Muscle layer of colon (tissue), 2 donors: Measurements from ENCODE around the gene ZNF839.
"Not testable (repeated sequence)": the region's sequence is repeated elsewhere in the genome, so short reads cannot be mapped to it uniquely, and the experiment has no call there.

Source experiments
- H3K27ac ChIP-seq: one replicate; pipeline ENCODE4 v1.7.0; 2013; ENCODE audit warnings: low read depth, mild to moderate bottlenecking, low read length, moderate library complexity
- H3K27me3 ChIP-seq, 2 donors: one replicate each; pipeline ENCODE4 v1.7.0; 2013; ENCODE audit warnings: low read length in 2 of 2, mild to moderate bottlenecking in 2 of 2; ENCODE audit not compliant: insufficient read depth in 2 of 2, control insufficient read depth in 1 of 2
- H3K36me3 ChIP-seq: one replicate; pipeline ENCODE4 v1.7.0; 2013; ENCODE audit warnings: mild to moderate bottlenecking, low read length; ENCODE audit not compliant: insufficient read depth
- H3K4me1 ChIP-seq: one replicate; pipeline ENCODE4 v1.7.0; 2013; ENCODE audit warnings: mild to moderate bottlenecking, low read length; ENCODE audit not compliant: insufficient read depth
- H3K4me3 ChIP-seq, 2 donors: one replicate each; pipeline ENCODE4 v1.7.0; 2013; ENCODE audit warnings: low read length in 2 of 2, low read depth in 1 of 2, mild to moderate bottlenecking in 1 of 2, moderate library complexity in 1 of 2
- H3K9ac ChIP-seq: one replicate; pipeline ENCODE4 v1.7.0; 2013; ENCODE audit warnings: low read length
- H3K9me3 ChIP-seq: one replicate; pipeline ENCODE4 v1.7.0; 2013; ENCODE audit warnings: mild to moderate bottlenecking, low read length
- donor health status: abdominal sarcoma.
- donor health status: Adenocarcinoma of cecum.

ZNF839 gene

DNA sequence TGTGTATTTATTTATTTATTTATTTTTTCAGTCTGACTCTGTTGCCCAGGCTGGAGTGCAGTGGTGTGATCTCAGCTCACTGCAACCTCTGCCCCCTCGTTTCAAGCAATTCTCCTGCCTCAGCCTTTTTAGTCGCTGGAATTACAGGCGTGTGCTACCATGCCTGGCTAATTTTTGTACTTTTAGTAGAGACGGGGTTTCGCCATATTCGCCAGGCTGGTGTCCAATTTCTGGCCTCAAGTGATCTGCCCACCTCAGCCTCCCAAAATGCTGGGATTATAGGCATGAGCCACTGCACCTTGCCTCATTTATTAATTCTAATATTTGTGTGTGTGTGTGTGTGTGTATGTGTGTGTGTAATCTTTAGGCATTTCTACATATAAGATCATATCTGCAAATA lies 9.8 kb downstream of the ZNF839 start:
- H3K27me3 ChIP-seq, H3K36me3 ChIP-seq, H3K4me1 ChIP-seq, H3K4me3 ChIP-seq, H3K9ac ChIP-seq, H3K9me3 ChIP-seq, H3K27ac ChIP-seq: not testable (repeated sequence)

DNA sequence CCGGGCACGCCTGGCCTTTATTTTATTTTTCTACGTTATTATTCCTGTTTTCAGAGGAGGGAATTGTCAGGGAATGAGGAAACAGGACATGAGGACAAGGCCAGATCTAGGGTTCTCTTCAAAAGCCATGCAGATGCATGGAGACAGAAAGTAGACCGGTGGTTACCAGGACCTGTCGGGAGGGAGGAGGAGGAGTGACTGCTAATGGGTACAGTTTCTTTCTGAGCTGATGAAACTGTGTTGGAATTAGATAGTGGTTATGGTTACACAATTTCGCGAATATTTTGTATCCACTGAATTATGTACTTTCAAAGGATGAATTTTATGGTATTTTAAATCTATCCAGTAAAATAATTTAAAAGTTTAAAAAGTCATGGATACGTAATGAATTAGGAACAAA lies 11.3 kb downstream of the ZNF839 start:
- Histone ChIP-seq H3K9me3 (no peaks in the 10 kb centered on the region), H3K36me3 (peaks cover 14% of the 10 kb centered on the region)

DNA sequence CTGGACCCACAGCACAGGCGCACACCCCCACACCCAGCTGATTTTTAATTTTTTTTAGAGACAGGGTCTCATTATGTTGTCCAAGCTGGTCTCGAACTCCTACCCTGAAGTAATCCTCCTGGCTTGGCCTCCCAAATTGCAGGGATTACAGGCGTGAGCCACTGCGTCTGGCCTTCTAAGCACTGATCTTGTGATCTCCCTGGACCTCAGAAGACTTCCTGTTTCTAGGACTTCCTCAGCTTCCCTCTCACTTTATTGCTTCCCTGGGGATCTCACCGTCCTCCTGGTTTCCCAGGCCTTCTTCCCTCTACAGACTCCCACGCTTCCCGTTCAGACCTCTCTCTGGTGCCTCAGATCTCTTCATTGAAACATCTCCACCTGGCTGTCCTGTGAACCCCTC lies 13.8 kb downstream of the ZNF839 start:
- Histone ChIP-seq H3K9ac (no peak overlapping the region), H3K4me1 (no peaks in the 10 kb centered on the region), H3K4me3 (no peak overlapping the region), H3K27me3 (no peaks in the 10 kb centered on the region), H3K27ac (no peak overlapping the region), H3K9me3 (no peaks in the 10 kb centered on the region), H3K36me3 (peaks cover 30% of the 10 kb centered on the region)

More for the DNA sequence above, 11.3 kb downstream of the ZNF839 start:
- no peak overlapping the region for H3K27ac ChIP-seq
- H3K4me1 ChIP-seq: no peaks in the 10 kb centered on the region
- H3K27me3 ChIP-seq: no peaks in the 10 kb centered on the region
- H3K4me3 ChIP-seq: no peak overlapping the region
- H3K9ac ChIP-seq: no peak overlapping the region

DNA sequence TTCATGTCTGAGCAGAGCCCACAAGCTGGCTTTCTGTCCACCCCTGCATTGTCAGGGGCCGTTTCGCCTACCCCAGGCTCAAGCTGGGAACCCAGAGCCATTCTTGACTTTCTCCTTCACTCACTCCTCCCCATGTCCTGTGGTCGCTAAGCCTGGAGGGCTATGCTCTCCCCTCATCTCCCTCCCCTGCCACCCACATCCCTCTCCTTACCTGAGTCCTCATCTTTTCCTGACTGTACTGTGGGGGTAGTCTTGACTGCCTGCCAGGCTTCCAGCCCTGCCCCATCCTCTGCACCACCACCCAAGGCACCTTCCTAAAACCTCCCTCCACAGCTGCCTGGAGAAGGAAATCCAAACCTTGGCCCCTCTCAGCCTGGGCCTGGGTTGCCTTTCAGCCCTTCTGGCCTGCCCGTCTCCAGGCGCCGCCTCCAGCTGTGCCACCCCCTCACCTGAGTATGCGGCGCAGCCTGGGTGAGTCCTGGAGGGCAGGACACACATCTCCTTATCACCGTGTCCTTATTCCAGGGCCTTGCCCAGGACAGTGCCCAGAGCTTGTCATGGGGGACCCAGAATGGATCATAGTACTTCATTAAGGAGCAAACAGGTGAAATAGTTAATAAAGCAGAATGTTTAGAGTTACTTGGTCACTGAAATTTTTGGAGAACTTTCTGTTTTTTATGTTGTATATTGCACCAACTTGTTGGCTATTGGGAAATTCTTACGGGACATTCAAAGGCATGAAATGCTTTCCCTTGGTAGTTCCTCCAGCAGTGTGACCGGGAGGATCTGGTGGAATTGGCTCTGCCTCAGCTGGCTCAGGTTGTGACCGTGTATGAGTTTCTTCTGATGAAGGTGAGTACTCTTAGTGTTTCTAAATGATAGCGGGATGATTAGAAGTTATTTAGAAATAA lies 14.5 kb downstream of the ZNF839 start:
- Histone ChIP-seq H3K9ac (no peak overlapping the region), H3K27ac (no peak overlapping the region), H3K27me3 (no peaks in the 10 kb centered on the region), H3K4me1 (no peaks in the 10 kb centered on the region), H3K36me3 (peaks cover 34% of the 10 kb centered on the region), H3K9me3 (no peaks in the 10 kb centered on the region), H3K4me3 (no peak overlapping the region)

DNA sequence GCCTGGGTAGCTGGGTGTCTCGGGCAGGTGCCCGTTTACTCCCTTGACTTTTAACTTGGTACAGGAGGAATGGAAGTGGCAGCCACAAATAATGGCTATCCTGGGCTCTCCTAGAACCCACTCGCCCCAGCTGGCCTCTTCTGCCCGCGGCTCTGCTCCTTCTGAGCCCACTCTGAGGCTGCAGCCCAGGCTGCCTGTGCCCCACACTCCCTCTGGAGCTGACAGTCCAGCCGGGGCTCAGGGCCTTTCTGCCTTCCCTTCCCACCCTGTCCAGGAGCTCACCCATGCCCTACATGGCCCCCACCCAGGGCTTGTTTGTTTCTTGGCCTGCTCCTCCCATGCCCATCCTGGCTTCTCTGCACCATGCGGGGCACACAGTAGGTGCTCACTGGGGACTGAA lies 15.6 kb downstream of the ZNF839 start:
- H3K36me3 ChIP-seq: peaks cover 37% of the 10 kb centered on the region
- no peaks in the 10 kb centered on the region for H3K4me1 ChIP-seq
- no peaks in the 10 kb centered on the region for H3K9me3 ChIP-seq
- H3K9ac ChIP-seq: no peak overlapping the region
- no peak overlapping the region for H3K4me3 ChIP-seq
- no peak overlapping the region for H3K27ac ChIP-seq
- no peaks in the 10 kb centered on the region for H3K27me3 ChIP-seq

DNA sequence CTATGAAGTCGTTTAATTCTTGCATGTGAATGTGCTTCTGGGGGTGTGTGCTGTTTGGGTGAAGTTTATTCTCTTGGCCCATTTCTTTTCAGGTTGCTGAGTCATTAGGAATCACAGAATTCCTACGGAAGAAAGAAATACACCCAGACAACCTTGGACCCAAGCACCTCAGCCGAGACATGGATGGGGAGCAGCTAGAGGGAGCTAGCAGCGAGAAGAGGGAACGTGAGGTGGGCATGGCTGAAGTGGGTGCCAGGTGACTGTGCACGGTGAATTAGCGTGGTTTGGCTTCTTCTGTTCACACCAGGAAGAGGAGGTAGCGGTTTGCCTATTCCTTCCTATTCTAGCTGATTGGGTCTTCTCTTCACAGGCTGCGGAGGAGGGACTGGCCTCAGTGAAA lies 19.2 kb downstream of the ZNF839 start:
- no peak overlapping the region for H3K9ac ChIP-seq
- no peaks in the 10 kb centered on the region for H3K9me3 ChIP-seq
- no peaks in the 10 kb centered on the region for H3K4me1 ChIP-seq
- H3K36me3 ChIP-seq: peaks cover 42% of the 10 kb centered on the region
- H3K27ac ChIP-seq: no peak overlapping the region
- H3K27me3 ChIP-seq: no peaks in the 10 kb centered on the region
- H3K4me3 ChIP-seq: no peak overlapping the region

DNA sequence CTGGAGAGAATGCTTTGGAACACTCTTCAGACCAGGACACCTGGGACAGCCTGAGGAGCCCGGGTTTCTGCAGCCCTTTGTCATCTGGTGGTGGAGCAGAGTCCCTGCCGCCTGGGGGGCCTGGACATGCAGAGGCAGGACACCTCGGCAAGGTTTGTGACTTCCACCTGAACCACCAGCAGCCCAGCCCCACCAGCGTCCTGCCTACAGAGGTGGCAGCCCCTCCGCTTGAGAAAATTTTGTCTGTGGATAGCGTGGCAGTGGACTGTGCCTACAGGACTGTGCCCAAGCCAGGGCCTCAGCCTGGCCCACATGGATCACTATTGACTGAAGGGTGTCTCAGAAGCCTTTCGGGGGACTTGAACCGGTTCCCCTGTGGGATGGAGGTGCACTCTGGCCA lies 22.0 kb downstream of the ZNF839 start:
- Histone ChIP-seq H3K4me3 (no peak overlapping the region), H3K27ac (no peak overlapping the region), H3K9me3 (no peaks in the 10 kb centered on the region), H3K4me1 (no peaks in the 10 kb centered on the region), H3K9ac (no peak overlapping the region), H3K27me3 (no peaks in the 10 kb centered on the region), H3K36me3 (peaks cover 45% of the 10 kb centered on the region)

DNA sequence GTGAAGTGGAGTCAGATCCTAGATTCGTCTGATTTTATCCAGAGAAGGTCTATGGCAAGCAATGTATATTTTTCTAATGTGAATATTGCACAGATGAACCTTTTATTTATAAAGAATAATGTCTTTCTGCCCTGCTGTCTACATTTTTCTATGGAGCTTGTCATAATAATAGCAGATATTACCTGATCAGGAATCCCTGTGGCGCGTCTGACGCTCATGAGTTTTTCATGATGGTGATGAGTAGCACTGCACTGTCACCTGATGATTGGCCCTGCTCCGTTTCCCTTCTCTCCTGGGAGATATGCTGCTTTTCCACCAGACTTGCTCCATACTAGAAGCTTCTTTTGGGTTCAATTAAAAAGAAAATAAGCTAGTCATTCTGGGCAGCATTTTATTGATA lies 22.7 kb downstream of the ZNF839 start:
- Histone ChIP-seq H3K27me3 (no peaks in the 10 kb centered on the region), H3K9me3 (no peaks in the 10 kb centered on the region), H3K27ac (no peak overlapping the region), H3K9ac (no peak overlapping the region), H3K4me1 (no peaks in the 10 kb centered on the region), H3K4me3 (no peak overlapping the region), H3K36me3 (peaks cover 48% of the 10 kb centered on the region)

DNA sequence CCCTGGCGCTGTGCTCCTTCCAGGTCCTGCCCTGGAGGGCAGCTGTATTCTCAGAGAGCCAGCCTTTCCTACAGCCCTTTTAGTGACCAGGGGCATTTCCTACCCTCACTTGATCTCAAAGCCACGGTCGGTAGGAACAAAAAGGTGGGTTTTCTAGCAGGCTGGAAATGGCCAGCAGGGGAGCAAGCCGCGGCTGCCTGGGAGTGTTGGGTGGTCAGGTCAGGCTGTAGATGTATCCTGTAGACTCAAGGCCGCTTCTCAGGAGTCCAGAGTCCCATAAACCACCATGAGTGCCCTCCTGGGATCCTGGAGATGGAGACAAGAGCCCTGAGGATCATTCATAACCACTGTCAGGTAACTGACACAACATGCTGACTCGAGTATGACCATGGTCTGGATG lies 24.5 kb downstream of the ZNF839 start:
- Histone ChIP-seq H3K27ac (no peak overlapping the region), H3K36me3 (peaks cover 50% of the 10 kb centered on the region), H3K4me1 (no peaks in the 10 kb centered on the region), H3K9ac (no peak overlapping the region), H3K4me3 (no peak overlapping the region), H3K9me3 (no peaks in the 10 kb centered on the region), H3K27me3 (no peaks in the 10 kb centered on the region)

DNA sequence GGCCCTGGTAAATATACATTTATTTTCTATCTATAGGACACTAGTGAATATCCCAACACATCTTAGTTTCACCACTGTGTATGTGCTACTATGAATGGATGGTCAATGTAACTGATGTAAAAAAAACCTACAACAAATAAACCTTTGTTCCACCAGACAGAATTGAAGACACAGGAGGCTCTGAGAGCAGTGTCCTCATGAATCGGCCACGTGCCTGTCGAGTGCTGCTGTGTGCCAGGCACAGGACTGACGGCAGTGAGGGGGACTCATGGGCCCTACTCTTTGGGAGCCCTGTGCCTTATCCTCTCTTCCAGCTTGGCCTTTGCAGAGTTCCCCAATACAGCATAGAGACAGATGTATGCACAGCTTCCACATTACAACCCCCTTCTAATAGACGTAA lies 24.9 kb downstream of the ZNF839 start:
- Histone ChIP-seq H3K4me1 (no peaks in the 10 kb centered on the region), H3K27me3 (no peaks in the 10 kb centered on the region), H3K9ac (no peak overlapping the region), H3K4me3 (no peak overlapping the region), H3K9me3 (no peaks in the 10 kb centered on the region), H3K27ac (no peak overlapping the region), H3K36me3 (peaks cover 52% of the 10 kb centered on the region)

DNA sequence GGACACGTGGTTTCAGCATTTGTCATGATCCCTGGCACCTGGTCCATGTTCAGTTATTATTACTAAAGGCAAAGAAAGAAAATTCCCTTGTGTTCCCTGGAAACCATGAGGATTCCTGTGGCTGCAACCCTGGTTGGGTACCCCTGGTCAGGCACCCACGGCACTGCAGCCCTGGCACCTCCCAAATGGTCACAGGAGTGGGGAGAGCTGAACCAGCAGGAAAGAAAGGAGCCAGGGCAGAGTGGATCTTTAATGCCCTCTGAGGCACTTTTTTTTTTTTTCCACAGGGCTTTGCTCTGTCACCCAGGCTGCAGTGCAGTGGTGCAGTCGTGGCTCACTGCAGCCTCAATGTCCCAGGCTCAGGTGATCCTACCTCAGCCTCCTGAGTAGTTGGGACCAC lies 25.7 kb downstream of the ZNF839 start:
- no peak overlapping the region for H3K4me3 ChIP-seq
- H3K4me1 ChIP-seq: no peaks in the 10 kb centered on the region
- peaks cover 57% of the 10 kb centered on the region for H3K36me3 ChIP-seq
- H3K27me3 ChIP-seq: no peaks in the 10 kb centered on the region
- H3K27ac ChIP-seq: no peak overlapping the region
- no peaks in the 10 kb centered on the region for H3K9me3 ChIP-seq
- no peak overlapping the region for H3K9ac ChIP-seq

DNA sequence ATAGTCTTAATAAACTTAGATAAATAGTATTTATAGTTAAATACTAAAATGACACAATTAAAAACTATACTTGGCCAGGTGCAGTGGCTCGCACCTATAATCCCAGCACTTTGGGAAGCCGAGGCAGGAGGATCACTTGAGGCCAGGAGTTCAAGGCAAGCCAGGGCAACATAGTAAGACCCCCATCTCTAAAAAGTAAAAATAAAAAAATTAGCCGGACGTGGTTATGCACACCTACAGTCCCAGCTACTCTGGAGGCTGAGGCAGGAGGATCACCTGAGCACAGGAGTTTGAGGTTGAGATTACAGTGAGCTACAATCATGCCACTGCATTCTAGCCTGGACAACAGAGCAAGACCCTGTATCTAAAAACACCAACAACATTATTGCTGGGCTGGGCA lies 27.1 kb downstream of the ZNF839 start:
- no peaks in the 10 kb centered on the region for H3K9me3 ChIP-seq
- H3K4me3 ChIP-seq: no peak overlapping the region
- H3K27ac ChIP-seq: no peak overlapping the region
- peaks cover 57% of the 10 kb centered on the region for H3K36me3 ChIP-seq
- no peaks in the 10 kb centered on the region for H3K4me1 ChIP-seq
- H3K27me3 ChIP-seq: no peaks in the 10 kb centered on the region
- H3K9ac ChIP-seq: no peak overlapping the region
